Central memory CD4-positive, alpha-beta T cell (primary cell): Measurements from ENCODE around the gene PRPF19.

Experiments used
- DNase-seq: peaks from one replicate; pipeline ENCODE4 v3.0.0; 2022

Gene PRPF19

DNA sequence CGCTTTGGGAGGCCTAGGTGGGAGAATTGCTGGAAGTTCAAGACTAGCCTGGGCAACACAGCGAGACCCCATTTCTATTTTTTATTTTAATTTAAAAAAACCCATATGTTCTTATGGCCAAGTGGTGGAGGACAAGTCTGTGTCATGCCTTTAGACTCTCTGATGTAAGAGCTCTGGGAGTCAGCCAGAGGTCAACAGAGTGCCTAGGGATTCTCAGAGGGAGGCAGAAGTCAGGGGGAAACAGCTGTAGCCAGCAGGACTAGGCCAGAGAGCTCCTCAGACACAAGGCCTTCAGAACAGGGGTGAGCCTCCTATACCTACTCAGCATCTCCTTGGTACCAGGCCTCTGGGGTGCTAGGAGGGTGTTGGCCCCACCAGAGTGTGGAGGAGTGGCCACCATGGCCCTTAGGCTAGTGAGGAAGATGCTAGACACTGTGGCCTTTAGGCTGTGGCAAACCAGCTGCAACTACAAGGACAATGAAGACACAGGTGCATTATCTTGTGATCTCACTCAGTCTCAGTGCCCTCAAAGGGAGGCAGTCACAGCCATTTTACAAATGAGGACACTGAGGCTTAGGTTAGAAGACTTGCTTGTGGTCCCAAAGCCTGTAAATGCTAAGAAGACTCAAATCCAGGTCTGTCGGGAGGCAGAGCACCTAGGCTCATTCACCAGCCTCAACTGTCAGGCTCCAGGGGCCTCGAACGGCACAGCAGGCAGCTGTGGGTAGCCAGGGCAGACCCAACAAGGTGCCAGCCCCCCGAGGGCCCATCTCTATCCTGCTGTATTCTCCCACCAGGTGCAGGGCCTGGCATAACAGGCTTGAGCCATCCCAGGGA lies 34.0 kb downstream of the PRPF19 start:
- no peak for DNase-seq

DNA sequence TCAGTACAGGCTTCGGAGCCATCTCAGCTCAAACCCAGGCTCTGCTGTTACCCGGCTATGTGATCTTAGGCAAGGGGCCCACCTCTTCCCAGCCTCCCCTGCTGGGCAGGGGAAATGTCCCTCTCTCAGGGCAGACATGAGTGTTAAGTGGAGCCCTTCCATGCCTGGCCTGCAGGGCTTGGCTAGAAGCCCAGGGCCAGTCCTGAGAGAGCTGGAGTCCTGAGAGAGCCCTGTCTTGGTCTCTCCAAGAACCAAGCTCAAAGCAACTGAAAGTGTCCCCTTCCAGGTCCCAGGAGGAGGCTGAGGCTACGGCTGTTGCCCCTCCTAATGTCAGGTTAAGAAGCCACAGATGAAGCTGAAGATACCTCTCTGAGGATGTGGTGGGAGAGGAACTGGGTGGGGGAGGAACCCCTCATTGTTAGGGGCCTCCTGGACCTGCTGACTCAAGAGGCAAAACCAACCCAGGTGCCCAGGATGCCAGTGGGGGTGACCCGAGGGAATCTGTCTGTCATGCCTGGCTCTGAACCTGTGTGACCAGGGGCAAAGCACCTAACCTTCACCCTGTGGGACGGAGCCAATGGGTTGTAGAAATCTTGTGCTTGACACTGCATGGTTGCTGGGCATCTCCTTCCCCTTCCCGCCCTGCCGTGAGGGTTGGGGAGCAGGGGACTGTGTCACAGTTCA lies 34.9 kb downstream of the PRPF19 start:
- no peak for DNase-seq

GRCh38 chr11:60870733-60871377 lies 35.5 kb downstream of the PRPF19 start:
- no peak for DNase-seq

DNA sequence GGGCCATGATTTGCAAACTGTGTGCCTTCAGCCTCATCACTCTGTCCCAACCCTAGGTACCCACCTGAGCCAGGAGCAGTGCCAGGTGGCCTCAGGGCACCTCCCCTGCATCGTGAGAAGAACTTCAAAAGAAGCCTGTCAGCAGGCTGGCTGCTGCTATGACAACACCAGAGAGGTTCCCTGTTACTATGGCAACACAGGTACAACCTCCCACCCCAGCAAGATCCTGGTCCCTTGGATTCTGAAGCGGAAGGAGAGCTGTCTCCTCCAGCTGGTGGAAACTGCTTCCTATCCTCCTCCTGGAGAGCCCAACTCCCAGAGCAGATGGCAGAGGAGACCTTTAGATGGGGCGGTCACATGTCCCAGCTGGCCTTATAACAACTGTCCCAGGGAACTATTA lies 36.1 kb downstream of the PRPF19 start:
- DNase-seq, result no peak

- DNase-seq, result no peak
Measured at GRCh38 chr11:60869451-60869825, 36.9 kb downstream of the PRPF19 start.

GRCh38 chr11:60868682-60869450 lies 37.5 kb downstream of the PRPF19 start:
- no peak for DNase-seq

DNA sequence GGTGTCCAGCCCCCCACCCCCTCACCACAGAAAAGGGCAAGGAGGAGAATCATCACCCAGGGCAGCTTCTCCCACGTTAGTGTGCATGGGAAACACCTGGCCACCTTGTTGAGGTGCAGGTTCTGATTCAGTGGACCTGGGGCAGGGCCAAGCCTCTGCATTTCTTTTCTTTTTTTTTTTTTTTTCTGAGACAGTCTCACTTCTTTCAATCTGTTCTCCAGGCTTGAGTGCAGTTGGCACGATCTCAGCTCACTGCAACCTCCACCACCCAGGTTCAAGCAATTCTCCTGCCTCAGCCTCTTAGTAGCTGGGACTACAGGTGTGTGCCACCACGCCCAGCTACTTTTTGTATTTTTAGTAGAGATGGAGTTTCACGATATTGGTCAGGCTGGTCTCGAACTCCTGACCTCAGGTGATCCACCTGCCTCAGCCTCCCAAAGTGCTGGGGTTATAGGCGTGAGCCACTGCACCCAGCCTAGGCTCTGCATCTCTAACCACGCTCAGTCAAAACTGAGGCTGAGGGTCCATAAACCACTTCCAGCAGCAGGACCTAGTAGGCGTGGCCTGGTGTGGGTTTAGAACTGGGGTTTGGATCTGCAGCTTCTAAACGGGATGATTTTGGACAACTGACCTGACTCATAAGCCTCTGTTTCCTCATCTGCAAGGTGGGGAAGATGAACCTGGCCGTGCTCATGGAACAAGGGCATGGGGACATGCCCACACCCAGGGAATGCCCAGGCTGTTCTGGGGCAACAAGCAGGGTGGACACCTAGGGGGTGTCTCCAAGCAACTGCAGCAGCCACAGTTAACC lies 38.3 kb downstream of the PRPF19 start:
- no peak for DNase-seq

- DNase-seq, result no peak
Measured at GRCh38 chr11:60866911-60867870, 39.2 kb downstream of the PRPF19 start, which contains the start of gene ZP1. ZP1 (plus strand) TSS chr11:60867542; CDS start chr11:60867562, 20 bp downstream.

GRCh38 chr11:60864856-60865513 lies 41.4 kb downstream of the PRPF19 start:
- no peak for DNase-seq

DNA sequence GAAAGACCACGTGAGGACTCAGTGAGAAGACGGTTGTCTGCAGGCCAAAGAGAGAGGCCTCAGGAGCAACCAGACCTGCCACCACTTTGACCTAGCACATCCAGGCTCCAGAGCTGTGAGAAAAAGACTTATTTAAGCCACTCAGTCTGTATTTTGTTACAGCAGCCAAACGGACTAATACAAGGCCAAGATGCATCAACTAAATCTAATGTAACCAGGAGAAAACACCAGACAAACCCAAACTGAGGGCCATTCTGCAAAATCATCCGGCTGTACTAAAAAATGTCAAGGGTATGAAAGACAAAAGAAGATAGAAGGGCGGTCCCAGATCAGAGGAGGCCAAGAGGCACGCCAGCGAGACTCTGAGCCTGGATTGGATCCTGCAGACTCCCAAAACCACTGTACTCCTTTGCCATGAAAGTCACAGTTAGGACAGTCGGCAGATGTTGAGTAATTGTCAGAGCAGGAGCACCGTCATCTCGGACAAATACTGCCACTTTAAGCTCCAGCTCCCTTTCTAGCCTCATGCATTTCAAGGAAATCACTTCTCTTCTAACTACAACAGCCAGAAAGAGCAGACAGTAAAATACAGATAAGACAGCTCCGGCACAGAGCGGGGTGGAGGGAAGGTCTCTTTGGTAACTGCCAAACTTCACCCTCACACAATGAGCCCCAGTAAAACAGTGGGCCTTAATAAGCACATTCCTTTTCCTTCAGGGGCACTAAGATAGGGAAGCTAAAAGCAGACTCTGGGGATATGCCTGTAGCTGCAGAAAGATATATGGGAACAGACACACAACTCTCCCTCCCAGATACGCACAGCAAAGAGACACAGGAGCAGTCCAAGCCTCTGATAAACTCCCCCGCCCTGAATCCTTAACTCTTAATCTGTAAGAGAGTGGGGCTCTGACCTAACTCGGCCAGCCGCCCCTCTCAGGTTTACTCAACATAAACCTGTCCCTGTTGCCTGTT lies 42.5 kb downstream of the PRPF19 start:
- DNase-seq, result no peak

DNA sequence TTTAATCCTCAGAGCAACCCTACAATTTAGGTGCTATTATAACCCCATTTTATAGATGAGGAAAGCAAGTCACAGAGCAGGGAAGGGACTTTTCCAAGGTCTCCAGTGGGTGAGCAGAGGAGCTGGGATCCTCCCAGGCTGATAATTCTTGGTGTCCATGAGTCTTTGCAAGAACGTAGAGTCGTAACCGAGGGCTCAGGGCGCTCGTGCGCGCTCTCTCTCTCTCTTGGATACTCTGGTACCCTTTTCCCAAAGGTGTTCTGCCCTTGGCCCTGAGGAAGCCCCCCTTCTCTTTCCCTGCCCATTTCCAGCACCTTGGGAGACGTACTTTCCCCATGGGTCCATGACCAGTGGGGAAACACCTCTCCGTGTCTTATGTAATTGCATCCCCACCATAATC lies 44.2 kb downstream of the PRPF19 start:
- DNase-seq, result no peak

DNA sequence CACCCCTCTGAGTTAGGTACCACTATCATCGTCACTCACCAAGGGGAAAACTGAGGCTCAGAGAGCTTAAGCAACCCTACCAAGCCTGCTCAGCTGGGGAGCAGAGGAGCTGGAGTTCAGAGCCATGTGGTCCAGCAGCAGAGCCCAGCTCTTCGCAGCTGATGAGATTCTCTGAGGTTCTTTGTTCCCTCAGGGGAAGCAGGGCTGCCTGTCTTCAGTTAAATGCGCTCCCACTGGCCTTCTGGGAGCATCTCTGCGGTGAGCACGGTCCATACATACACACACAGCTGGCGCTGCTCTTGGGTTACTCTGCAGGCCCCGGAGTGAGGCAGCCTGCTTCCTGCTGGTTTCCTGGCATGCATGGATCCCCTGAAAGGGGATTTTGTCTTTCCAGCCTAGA lies 45.4 kb downstream of the PRPF19 start:
- no peak for DNase-seq

DNA sequence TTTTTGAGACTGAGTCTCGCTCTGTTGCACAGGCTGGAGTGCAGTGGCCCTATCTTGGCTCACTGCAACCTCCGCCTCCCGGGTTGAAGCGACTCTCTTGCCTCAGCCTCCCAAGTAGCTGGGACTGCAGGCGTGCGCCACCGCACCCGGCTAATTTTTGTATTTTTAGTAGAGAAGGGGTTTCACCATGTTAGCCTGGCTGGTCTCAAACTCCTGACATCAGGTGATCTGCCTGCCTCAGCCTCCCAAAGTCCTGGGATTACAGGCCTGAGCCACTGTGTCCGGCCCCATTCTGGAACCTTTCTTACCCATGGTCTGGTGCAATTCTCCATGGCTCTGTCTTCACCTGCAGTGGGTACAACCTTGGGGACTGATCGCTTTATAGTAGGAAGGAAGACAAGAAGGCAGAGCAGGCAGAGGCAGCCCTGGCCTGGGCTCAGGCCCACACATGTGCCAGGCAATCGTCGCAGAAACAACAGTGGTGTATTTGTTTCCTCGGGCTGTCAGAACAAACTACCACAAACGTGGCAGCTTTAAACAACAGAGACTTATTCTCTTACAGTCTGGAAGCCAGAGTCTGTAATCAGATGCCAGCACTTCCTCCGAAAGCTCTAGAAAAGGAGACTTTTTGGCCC lies 46.7 kb downstream of the PRPF19 start:
- no peak for DNase-seq

DNA sequence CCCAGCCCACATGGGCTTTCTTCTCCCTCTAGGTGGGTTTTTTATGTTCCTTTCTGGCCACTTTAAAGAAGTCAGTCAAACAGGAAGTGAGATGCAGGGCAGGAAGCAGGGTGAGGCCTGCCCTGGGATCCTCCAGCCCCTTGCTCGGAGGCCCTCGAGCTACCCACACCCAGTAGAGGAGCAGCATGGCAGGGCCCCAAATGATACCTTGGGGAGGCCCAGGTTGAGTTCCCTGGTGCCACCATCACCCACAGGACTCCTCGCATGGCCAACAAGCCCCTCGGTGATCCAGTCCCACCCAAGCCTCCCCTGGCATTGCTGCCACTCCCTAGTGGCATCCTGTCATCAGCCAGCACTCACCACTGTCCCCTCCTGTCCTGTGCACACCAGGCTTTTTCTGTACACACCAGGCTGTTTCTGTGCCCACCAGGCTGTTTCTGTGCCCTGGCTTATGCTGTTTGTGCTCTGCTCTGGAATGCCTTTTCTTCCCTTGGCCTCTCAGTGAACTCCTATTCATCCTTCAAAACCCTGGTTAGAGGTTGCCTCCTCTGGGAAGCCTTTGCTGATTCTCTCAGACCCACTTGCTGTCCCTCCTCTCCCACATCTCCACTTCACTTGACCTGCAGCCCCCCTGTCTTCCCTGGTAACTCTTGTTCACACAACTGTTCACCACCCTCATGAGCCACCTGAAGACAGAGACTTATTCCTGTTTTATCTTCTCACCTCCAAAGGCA lies 47.5 kb downstream of the PRPF19 start:
- no peak for DNase-seq

GRCh38 chr11:60858236-60858635 lies 48.1 kb downstream of the PRPF19 start:
- no peak for DNase-seq

DNA sequence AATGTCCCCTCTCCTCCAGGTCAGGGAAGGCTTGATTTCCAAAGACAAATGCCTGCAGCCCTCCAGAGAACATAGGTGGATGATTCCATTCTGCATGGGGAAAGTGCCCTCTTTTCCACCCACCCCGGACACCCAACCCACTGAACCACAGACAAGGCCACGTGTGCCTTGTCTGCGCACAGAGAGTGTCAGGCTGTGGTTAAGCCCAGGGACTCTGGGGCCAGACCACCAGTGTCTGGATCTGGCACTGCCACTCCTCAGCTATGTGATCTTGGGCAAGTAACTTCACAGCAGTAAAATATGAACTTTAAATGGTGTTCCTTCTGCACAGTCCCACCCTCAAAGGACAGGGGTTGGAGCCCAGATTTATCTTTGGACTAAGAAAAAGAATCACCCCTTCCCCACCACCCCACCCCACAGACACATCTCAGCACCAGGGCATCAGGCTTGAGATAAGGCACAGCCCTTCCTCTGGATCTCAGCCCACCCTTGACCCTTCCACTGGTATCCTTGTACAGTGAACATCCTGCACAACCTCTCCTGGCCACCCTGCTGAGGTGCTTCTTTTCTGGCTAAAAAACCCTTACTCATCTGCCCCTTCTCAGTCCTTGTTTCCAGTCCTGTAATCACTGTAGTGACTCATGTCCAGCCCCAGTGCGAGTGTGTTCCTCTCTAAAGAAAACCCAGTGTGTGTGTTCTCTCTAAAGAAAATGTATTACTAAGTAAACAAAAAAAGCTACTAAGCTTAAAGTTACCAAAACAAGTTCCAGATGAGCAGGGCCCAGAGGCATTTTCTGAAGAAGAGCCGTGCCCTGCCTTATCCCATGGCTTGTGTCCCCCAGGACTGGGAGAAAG lies 48.8 kb downstream of the PRPF19 start:
- DNase-seq, result no peak
